Measurements from ENCODE around the gene COX11. TPM values are rescaled to one million over a fixed set of nuclear protein-coding genes. Genes with fewer than 3 reads are reported as not detected.

Gene COX11
- total and polyA plus RNA-seq, 2 of the 13 experiments (the other 11 are each of a cell fraction or from before 2014, with no cell fraction given): 103 to 203 TPM

DNA sequence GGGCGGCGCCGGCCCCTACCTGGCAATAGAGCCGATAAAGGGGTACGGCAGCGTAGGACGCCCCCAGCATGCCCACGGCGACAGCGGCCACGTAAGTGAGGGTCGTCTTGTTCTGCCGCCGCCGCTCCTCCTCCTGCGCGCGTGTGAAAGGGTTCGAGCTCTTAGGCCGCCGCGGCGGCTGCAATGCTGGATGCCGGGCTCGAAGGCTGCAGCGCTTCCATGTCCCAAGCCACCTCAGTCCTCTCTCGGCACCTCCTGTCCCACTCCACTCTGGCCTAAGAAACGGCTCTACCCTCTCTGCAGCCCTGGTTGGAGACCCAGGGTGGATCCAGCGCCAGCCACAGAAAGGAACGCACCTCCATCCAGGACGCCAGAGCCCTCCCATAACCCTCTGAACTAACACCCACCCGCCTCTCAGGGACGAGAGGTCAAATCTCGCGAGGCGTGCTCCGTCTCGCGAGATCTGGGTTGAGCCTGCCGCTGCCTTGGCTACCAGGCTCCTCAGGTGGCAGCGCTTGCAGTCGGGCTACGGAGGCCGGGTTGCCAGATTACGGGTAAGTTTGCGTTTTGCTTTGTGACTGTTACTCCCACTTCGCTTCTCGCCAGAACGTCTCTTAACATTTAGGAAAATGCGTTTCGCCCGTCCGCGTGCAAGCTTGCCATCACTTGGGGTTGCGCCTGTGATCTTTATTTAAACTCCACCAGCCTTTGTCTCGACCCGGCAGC lies at the start of gene COX11, which contains the start of gene STXBP4 (continued):
- TF ChIP-seq, protein P1, sequence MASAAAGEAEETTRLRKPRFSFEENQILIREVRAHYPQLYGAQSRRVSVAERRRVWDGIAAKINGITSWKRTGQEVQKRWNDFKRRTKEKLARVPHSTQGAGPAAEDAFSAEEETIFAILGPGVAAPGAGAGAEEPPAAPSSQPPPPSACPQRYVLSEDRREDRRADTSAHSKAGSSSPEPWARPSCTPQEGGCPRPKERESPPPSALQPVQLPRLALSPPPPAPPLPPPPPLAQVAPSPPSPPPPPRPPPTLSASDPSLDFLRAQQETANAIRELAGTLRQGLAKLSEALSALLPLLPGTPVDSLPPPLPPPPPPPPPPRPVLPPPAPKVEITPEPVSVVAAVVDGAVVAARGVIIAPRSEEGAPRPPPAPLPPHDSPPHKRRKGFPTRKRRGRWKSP (CRISPR knock-in tag; IDR thresholded peaks at IDR 0.05): peak; percentile 56; the same call in 1 of the 2 replicates
- no peak for TF ChIP-seq ZSCAN12 (CRISPR knock-in tag; IDR thresholded peaks at IDR 0.05)
- peak; percentile 44; the same call in 1 of the 2 replicates for TF ChIP-seq BCL6 (CRISPR knock-in tag; IDR thresholded peaks at IDR 0.05)
- no peak; the same call in 1 of the 2 replicates for TF ChIP-seq ZBTB7B (CRISPR knock-in tag; IDR thresholded peaks at IDR 0.05)
- no peak; the same call in 1 of the 2 replicates for TF ChIP-seq MTA3 (CRISPR knock-in tag; IDR thresholded peaks at IDR 0.05)
- peak; percentile 21; the same call in 1 of the 2 replicates for TF ChIP-seq ZSCAN29 (CRISPR knock-in tag; conservative IDR thresholded peaks at IDR 0.05)
- peak; percentile 97 to 98 for TF ChIP-seq POLR2A (IDR thresholded peaks at IDR 0.05; ENCODE audit: insufficient read depth in 1 of 2, low read depth in 2 of 2, low read length in 2 of 2)
- TF ChIP-seq MAFG (CRISPR knock-in tag; IDR thresholded peaks at IDR 0.05): no peak
- TF ChIP-seq RXRA (CRISPR knock-in tag; IDR thresholded peaks at IDR 0.05): peak; percentile 49; the same call in 1 of the 2 replicates
- TF ChIP-seq, protein P2, sequence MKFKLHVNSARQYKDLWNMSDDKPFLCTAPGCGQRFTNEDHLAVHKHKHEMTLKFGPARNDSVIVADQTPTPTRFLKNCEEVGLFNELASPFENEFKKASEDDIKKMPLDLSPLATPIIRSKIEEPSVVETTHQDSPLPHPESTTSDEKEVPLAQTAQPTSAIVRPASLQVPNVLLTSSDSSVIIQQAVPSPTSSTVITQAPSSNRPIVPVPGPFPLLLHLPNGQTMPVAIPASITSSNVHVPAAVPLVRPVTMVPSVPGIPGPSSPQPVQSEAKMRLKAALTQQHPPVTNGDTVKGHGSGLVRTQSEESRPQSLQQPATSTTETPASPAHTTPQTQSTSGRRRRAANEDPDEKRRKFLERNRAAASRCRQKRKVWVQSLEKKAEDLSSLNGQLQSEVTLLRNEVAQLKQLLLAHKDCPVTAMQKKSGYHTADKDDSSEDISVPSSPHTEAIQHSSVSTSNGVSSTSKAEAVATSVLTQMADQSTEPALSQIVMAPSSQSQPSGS (CRISPR knock-in tag; IDR thresholded peaks at IDR 0.05): 0 out of 2 replicates have a peak, but pooled peaks have one; percentile 52
- TF ChIP-seq, protein P3, sequence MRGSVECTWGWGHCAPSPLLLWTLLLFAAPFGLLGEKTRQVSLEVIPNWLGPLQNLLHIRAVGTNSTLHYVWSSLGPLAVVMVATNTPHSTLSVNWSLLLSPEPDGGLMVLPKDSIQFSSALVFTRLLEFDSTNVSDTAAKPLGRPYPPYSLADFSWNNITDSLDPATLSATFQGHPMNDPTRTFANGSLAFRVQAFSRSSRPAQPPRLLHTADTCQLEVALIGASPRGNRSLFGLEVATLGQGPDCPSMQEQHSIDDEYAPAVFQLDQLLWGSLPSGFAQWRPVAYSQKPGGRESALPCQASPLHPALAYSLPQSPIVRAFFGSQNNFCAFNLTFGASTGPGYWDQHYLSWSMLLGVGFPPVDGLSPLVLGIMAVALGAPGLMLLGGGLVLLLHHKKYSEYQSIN (CRISPR knock-in tag; IDR thresholded peaks at IDR 0.05; ENCODE audit: borderline replicate concordance): peak; percentile 59; the same call in 1 of the 2 replicates
- TF ChIP-seq SATB2 (CRISPR knock-in tag; IDR thresholded peaks at IDR 0.05): no peak
- peak; percentile 28 for TF ChIP-seq HNRNPK (IDR thresholded peaks at IDR 0.05; ENCODE audit: low read depth, low read length, poor library complexity, severe bottlenecking)
- TF ChIP-seq FOXA1 (IDR thresholded peaks at IDR 0.05): no peak
- no peak for TF ChIP-seq FOXA1 (CRISPR knock-in tag; IDR thresholded peaks at IDR 0.05)
- TF ChIP-seq, protein P4, sequence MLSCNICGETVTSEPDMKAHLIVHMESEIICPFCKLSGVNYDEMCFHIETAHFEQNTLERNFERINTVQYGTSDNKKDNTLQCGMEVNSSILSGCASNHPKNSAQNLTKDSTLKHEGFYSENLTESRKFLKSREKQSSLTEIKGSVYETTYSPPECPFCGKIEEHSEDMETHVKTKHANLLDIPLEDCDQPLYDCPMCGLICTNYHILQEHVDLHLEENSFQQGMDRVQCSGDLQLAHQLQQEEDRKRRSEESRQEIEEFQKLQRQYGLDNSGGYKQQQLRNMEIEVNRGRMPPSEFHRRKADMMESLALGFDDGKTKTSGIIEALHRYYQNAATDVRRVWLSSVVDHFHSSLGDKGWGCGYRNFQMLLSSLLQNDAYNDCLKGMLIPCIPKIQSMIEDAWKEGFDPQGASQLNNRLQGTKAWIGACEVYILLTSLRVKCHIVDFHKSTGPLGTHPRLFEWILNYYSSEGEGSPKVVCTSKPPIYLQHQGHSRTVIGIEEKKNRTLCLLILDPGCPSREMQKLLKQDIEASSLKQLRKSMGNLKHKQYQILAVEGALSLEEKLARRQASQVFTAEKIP (CRISPR knock-in tag; IDR thresholded peaks at IDR 0.05; ENCODE audit: borderline replicate concordance): no peak
- TF ChIP-seq, protein P5, sequence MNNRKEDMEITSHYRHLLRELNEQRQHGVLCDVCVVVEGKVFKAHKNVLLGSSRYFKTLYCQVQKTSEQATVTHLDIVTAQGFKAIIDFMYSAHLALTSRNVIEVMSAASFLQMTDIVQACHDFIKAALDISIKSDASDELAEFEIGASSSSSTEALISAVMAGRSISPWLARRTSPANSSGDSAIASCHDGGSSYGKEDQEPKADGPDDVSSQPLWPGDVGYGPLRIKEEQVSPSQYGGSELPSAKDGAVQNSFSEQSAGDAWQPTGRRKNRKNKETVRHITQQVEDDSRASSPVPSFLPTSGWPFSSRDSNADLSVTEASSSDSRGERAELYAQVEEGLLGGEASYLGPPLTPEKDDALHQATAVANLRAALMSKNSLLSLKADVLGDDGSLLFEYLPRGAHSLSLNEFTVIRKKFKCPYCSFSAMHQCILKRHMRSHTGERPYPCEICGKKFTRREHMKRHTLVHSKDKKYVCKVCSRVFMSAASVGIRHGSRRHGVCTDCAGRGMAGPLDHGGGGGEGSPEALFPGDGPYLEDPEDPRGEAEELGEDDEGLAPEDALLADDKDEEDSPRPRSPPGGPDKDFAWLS (CRISPR knock-in tag; IDR thresholded peaks at IDR 0.05; ENCODE audit: borderline replicate concordance): no peak
- no peak for TF ChIP-seq SUZ12 (IDR thresholded peaks at IDR 0.05; ENCODE audit: low read depth, low read length)
- peak; percentile 95 for TF ChIP-seq ZNF124 (CRISPR knock-in tag; IDR thresholded peaks at IDR 0.05)
- TF ChIP-seq ZNF577 (CRISPR knock-in tag; IDR thresholded peaks at IDR 0.05; ENCODE audit: borderline replicate concordance, low read depth): no peak
- TF ChIP-seq CBX1 (IDR thresholded peaks at IDR 0.05; ENCODE audit: low read depth): peak; percentile 82
- TF ChIP-seq THYN1 (CRISPR knock-in tag; IDR thresholded peaks at IDR 0.05; ENCODE audit: borderline replicate concordance, low read depth): no peak
- peak; percentile 82 for TF ChIP-seq FOXC1 (CRISPR knock-in tag; IDR thresholded peaks at IDR 0.05; ENCODE audit: borderline replicate concordance)
- TF ChIP-seq ONECUT2 (CRISPR knock-in tag; IDR thresholded peaks at IDR 0.05): no peak
